Esophagus muscularis mucosa (tissue), 4 donors: ENCODE measurements around the gene TMSB10. TPM values are rescaled to one million over a fixed set of nuclear protein-coding genes. Genes with fewer than 3 reads are reported as not detected.
A peak's percentile ranks its signal among the peaks of the same experiment; 100 is the strongest.

Experiments used
- DNase-seq: peaks from one replicate; pipeline ENCODE4 v3.0.0-alpha.2; 2017; ENCODE audit errors: extremely low spot score
- H3K27ac ChIP-seq, 4 donors: fragments of 200-600 bp; sonication (generic); replicated peaks in 1 of 4; 1 replicate in 3 of 4; 2 replicates in 1 of 4; pipeline ENCODE4 v1.5.1; 2016 to 2019; ENCODE audit warnings: mild to moderate bottlenecking in 1 of 4
- H3K27me3 ChIP-seq, 4 donors: fragments of 200-600 bp; sonication (generic); one replicate each; pipeline versions ENCODE4 v1.5.1 to v1.6.0; 2016 to 2019
- H3K36me3 ChIP-seq, 4 donors: fragments of 200-600 bp; sonication (generic); one replicate each; pipeline ENCODE4 v1.5.1; 2016 to 2019
- H3K4me1 ChIP-seq, 4 donors: fragments of 200-600 bp; sonication (generic); one replicate each; pipeline ENCODE4 v1.5.1; 2016 to 2019
- H3K4me3 ChIP-seq, 4 donors: fragments of 200-600 bp; sonication (generic); 1 replicate in 2 of 4; 2 replicates in 2 of 4; pipeline ENCODE4 v1.5.1; 2016 to 2019; ENCODE audit warnings: mild to moderate bottlenecking in 4 of 4, moderate library complexity in 1 of 4
- H3K9me3 ChIP-seq, 4 donors: fragments of 200-600 bp; sonication (generic); 1 replicate in 3 of 4; 2 replicates in 1 of 4; pipeline ENCODE4 v1.5.1; 2016 to 2019
- EP300 ChIP-seq: sonication (generic); formaldehyde crosslinking; IDR thresholded peaks from one replicate; pipeline ENCODE4 v1.6.1; 2017; ENCODE audit warnings: antibody characterized with exemption
- POLR2A ChIP-seq: fragments of 450-650 bp; IDR thresholded peaks from one replicate; pipeline ENCODE4 v1.6.1; 2017; ENCODE audit warnings: antibody characterized with exemption, moderate library complexity, mild to moderate bottlenecking, low read depth
- POLR2AphosphoS5 ChIP-seq, 2 donors: sonication (generic); formaldehyde crosslinking; IDR thresholded peaks; one replicate each; pipeline ENCODE4 v1.6.1; 2017; ENCODE audit warnings: antibody characterized with exemption in 2 of 2
- WGBS: methylation state at CpG from one replicate; pipeline ENCODE4 v1.1.5; 2018; 5-methylcytosine and 5-hydroxymethylcytosine counted together
- intact Hi-C: fragments of 100-400 bp; cut with DNase I; formaldehyde crosslinking; loops from one replicate; pipeline ENCODE4 v1.15.1; 2023
- total RNA-seq, 4 donors: library from RNA; depleted of rRNA; stranded (reverse); fragments of >200 nt; gene quantifications; one replicate each; pipeline versions ENCODE4 v1.1.0 to v1.2.1, GENCODE V29; 2016
- TF ChIP-seq, protein P1 (sequence below), 3 experiments: fragments of 200-600 bp in 2 of 3; fragments of 450-650 bp in 1 of 3; sonication (generic) in 2 of 3; IDR thresholded peaks; one replicate each; pipeline ENCODE4 v1.5.1; 2017 to 2019; ENCODE audit warnings: antibody characterized with exemption in 3 of 3, mild to moderate bottlenecking in 2 of 3, moderate library complexity in 1 of 3

TMSB10 gene
- total RNA-seq, 4 donors from 2014 or later: 1,300 to 2,755 (median 1,711) TPM

DNA sequence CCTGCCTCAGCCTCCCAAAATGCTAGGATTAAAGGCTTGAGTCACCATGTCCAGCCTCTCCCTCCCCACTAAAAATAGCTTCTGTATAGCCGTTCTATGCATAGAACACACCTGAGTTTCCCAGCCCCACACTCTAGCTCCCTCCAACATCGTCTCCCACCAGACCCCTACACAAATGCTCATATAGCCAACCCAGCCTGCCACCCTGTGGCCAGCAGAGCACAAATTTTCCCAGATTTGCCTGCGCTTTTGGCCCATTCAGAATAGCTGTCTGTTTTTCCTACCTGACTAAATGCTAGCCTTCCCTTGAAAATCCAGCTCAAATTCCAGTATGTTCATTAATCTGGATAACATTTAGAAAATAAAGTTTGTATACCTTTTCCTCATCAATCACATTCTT, 47.3 kb upstream of the TMSB10 start:
- Histone ChIP-seq H3K27me3 (peaks cover 0 to 4% (median 0%) of the 10 kb centered on the region in 4 donors), H3K9me3 (no peaks in the 10 kb centered on the region), H3K36me3 (no peaks in the 10 kb centered on the region), H3K4me3 (no peak overlapping the region), H3K4me1 (no peaks in the 10 kb centered on the region), H3K27ac (no peak overlapping the region)
- DNase-seq: no peak
- WGBS: 84% methylated on average over 3 of the region's 3 CpGs
- intact Hi-C loops: no loop called here
- TF ChIP-seq, protein P1, sequence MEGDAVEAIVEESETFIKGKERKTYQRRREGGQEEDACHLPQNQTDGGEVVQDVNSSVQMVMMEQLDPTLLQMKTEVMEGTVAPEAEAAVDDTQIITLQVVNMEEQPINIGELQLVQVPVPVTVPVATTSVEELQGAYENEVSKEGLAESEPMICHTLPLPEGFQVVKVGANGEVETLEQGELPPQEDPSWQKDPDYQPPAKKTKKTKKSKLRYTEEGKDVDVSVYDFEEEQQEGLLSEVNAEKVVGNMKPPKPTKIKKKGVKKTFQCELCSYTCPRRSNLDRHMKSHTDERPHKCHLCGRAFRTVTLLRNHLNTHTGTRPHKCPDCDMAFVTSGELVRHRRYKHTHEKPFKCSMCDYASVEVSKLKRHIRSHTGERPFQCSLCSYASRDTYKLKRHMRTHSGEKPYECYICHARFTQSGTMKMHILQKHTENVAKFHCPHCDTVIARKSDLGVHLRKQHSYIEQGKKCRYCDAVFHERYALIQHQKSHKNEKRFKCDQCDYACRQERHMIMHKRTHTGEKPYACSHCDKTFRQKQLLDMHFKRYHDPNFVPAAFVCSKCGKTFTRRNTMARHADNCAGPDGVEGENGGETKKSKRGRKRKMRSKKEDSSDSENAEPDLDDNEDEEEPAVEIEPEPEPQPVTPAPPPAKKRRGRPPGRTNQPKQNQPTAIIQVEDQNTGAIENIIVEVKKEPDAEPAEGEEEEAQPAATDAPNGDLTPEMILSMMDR (IDR thresholded peaks at IDR 0.05): no peak
- TF ChIP-seq POLR2A (no peak), EP300 (no peak), POLR2AphosphoS5 (IDR thresholded peaks at IDR 0.05) (no peak)

DNA sequence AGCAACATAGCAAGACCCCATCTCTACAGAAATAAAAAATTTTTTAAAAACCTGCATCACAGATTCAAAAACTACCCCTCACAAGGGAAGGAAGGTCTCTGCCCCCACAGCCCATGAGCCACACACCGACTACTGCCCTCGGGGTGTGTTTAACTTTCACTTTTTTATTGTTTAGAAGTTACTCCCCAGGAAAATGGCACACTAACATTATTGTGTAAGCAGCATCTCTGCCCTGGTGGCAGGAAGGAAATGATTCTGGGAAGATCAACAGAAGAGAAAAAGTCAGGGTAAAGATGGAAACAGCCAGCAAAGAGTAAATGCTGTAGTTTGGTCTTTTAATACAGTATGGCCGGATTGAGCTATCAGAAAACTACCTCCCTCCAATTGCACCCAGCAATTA, 46.5 kb upstream of the TMSB10 start:
- H3K36me3 ChIP-seq: no peaks in the 10 kb centered on the region
- TF ChIP-seq, protein P1 (IDR thresholded peaks at IDR 0.05): no peak
- TF ChIP-seq POLR2AphosphoS5 (IDR thresholded peaks at IDR 0.05) (no peak), POLR2A (no peak), EP300 (no peak)
- WGBS: 62% methylated on average over 3 of the region's 3 CpGs
- no peak for DNase-seq
- no peaks in the 10 kb centered on the region for H3K9me3 ChIP-seq
- no peak overlapping the region for H3K4me3 ChIP-seq
- intact Hi-C loops: no loop called here
- peaks cover 0 to 4% (median 0%) of the 10 kb centered on the region in 4 donors for H3K27me3 ChIP-seq
- H3K4me1 ChIP-seq: no peaks in the 10 kb centered on the region
- H3K27ac ChIP-seq: no peak overlapping the region

DNA sequence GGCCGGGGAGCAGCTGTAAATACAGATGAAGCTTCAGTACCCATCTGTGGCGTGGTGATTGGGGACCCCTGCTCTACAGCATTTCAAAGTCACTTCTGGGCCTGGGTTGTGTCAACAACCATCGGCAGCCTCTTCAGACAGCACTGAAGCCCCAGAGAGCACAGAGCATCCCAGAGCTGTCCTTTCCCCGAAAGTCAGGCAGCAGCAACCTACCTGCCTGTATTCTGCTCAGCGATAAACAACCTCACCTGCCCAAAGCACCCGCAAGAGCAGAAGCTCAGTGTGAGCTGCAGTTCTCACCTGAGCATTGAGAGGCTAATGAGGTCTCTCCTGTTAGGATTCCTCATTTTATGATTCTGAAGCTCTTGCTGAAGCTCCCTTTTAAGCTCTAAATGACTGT, 43.9 kb upstream of the TMSB10 start:
- intact Hi-C loops: no loop called here
- peaks cover 0 to 12% (median 0%) of the 10 kb centered on the region in 4 donors for H3K27me3 ChIP-seq
- TF ChIP-seq, protein P1 (IDR thresholded peaks at IDR 0.05): no peak
- TF ChIP-seq EP300 (no peak), POLR2A (no peak), POLR2AphosphoS5 (IDR thresholded peaks at IDR 0.05) (no peak)
- H3K9me3 ChIP-seq: no peaks in the 10 kb centered on the region
- 74% methylated on average over 6 of the region's 6 CpGs for WGBS
- DNase-seq: no peak
- H3K4me1 ChIP-seq: no peaks in the 10 kb centered on the region
- no peaks in the 10 kb centered on the region for H3K36me3 ChIP-seq
- no peak overlapping the region for H3K4me3 ChIP-seq
- no peak overlapping the region for H3K27ac ChIP-seq

DNA sequence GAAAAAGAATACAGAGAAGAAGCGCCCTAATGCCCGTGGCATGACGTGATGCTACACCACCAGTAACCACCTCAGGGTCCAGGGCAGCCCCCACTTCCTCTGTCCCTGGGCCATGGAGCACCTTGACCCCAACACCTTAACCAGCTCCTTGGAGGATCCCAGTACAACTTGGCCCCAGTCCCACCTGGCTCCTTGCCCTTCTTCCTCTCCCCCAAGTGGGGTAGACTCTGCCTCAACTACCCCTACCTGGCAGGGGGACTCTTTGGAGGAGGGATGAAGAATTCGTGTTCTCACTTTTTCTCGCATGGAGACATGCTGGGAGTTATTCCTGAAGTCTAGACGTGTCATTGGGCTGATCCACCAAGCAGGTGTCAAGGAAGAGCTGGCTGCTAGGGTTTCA, 43.5 kb upstream of the TMSB10 start:
- Histone ChIP-seq H3K9me3 (no peaks in the 10 kb centered on the region), H3K27ac (no peak overlapping the region), H3K4me3 (no peak overlapping the region), H3K36me3 (no peaks in the 10 kb centered on the region), H3K27me3 (peaks cover 0 to 12% (median 0%) of the 10 kb centered on the region in 4 donors), H3K4me1 (no peaks in the 10 kb centered on the region)
- no peak for DNase-seq
- WGBS: 84% methylated on average over 5 of the region's 6 CpGs
- intact Hi-C loops: no loop called here
- no peak for TF ChIP-seq EP300
- TF ChIP-seq POLR2AphosphoS5 (IDR thresholded peaks at IDR 0.05): no peak
- TF ChIP-seq, protein P1 (IDR thresholded peaks at IDR 0.05): no peak
- TF ChIP-seq POLR2A: no peak

DNA sequence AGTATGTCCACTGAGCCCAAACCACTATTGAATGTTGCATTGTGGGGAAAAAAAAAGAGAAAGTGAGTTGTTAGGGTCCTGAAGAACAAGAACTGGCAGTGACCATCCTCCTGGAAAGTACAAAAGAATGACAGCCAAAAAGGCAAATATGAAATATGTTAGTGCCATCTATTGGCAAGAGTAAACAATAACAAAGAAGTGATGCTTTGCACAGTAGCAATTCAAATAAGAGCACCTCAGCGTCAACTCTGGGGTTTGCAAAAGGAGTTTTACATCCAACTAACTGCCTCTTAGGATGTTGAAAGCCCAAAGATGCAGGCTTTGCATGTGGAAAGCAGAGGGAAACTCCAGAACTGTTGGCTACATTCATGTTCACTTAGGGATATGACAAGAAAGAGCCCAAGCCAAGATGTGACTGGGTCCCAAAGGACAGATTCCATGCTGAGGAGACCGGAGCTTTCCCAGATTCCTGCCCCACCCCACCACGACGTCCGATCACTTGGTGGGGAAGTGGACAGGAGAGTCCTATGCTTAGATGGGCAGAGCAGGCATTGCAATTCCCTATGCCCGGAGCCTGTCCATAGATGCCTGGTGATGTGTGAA, 40.2 kb upstream of the TMSB10 start:
- Histone ChIP-seq H3K36me3 (no peaks in the 10 kb centered on the region), H3K9me3 (no peaks in the 10 kb centered on the region), H3K27me3 (peaks cover 0 to 11% (median 0%) of the 10 kb centered on the region in 4 donors), H3K27ac (no peak overlapping the region), H3K4me3 (no peak overlapping the region), H3K4me1 (no peaks in the 10 kb centered on the region)
- intact Hi-C loops: no loop called here
- TF ChIP-seq, protein P1 (IDR thresholded peaks at IDR 0.05): peak in 1 of 3 experiments; percentile 6
- no peak for TF ChIP-seq POLR2A
- no peak for DNase-seq
- WGBS: 51% methylated on average over 5 of the region's 6 CpGs
